ENCODE measurements around the gene ARL13B. TPM values are rescaled to one million over a fixed set of nuclear protein-coding genes. Genes with fewer than 3 reads are reported as not detected.

The ARL13B gene
- total RNA-seq, 3 donors from 2014 or later = 7.4 to 12.6 (median 12.1) TPM

GRCh38 chr3:93988764-93989163, 8.8 kb downstream of the ARL13B start:
- TF ChIP-seq POLR2A (IDR thresholded peaks at IDR 0.05) = no peak
- no peak for TF ChIP-seq CTCF (IDR thresholded peaks at IDR 0.05)
- no peak for TF ChIP-seq POLR2AphosphoS5 (IDR thresholded peaks at IDR 0.05)
- H3K27me3 ChIP-seq = no peaks in the 10 kb centered on the region
- DNase-seq (ENCODE audit: low spot score in 2 of 2) = no peak
- no peak overlapping the region for H3K4me3 ChIP-seq
- no peaks in the 10 kb centered on the region for H3K36me3 ChIP-seq
- H3K9me3 ChIP-seq = no peaks in the 10 kb centered on the region
- no peaks in the 10 kb centered on the region for H3K4me1 ChIP-seq
- no peak overlapping the region for H3K27ac ChIP-seq
- intact Hi-C loops (cut with DNase I; ENCODE audit: low total_unique reads) = no loop called here

GRCh38 chr3:93989241-93989640, 9.3 kb downstream of the ARL13B start:
- H3K9me3 ChIP-seq = no peaks in the 10 kb centered on the region
- no peak overlapping the region for H3K4me3 ChIP-seq
- no peaks in the 10 kb centered on the region for H3K4me1 ChIP-seq
- no peaks in the 10 kb centered on the region for H3K36me3 ChIP-seq
- H3K27me3 ChIP-seq = no peaks in the 10 kb centered on the region
- DNase-seq (ENCODE audit: low spot score in 2 of 2) = no peak
- H3K27ac ChIP-seq = no peak overlapping the region
- intact Hi-C loops (cut with DNase I; ENCODE audit: low total_unique reads) = no loop called here
- no peak for TF ChIP-seq CTCF (IDR thresholded peaks at IDR 0.05)

GRCh38 chr3:93991631-93992030, 11.7 kb downstream of the ARL13B start:
- intact Hi-C loops (cut with DNase I; ENCODE audit: low total_unique reads) = no loop called here
- no peaks in the 10 kb centered on the region for H3K9me3 ChIP-seq
- no peak overlapping the region for H3K4me3 ChIP-seq
- no peak for TF ChIP-seq POLR2AphosphoS5 (IDR thresholded peaks at IDR 0.05)
- no peak for TF ChIP-seq POLR2A (IDR thresholded peaks at IDR 0.05)
- TF ChIP-seq CTCF (IDR thresholded peaks at IDR 0.05) = no peak
- H3K36me3 ChIP-seq = no peaks in the 10 kb centered on the region
- H3K27me3 ChIP-seq = no peaks in the 10 kb centered on the region
- H3K4me1 ChIP-seq = no peaks in the 10 kb centered on the region
- no peak overlapping the region for H3K27ac ChIP-seq
- DNase-seq (ENCODE audit: low spot score in 2 of 2) = no peak

- DNase-seq (ENCODE audit: low spot score in 2 of 2) = no peak
- H3K27ac ChIP-seq = no peak overlapping the region
- H3K9me3 ChIP-seq = no peaks in the 10 kb centered on the region
- H3K27me3 ChIP-seq = no peaks in the 10 kb centered on the region
- no peak for TF ChIP-seq POLR2AphosphoS5 (IDR thresholded peaks at IDR 0.05)
- no peak for TF ChIP-seq POLR2A (IDR thresholded peaks at IDR 0.05)
- no peak for TF ChIP-seq CTCF (IDR thresholded peaks at IDR 0.05)
- no peaks in the 10 kb centered on the region for H3K36me3 ChIP-seq
- H3K4me3 ChIP-seq = no peak overlapping the region
- H3K4me1 ChIP-seq = no peaks in the 10 kb centered on the region
- intact Hi-C loops (cut with DNase I; ENCODE audit: low total_unique reads) = no loop called here
These were observed 12.3 kb downstream of the ARL13B start for GRCh38 chr3:93992207-93992606.

GRCh38 chr3:93994056-93994455, 14.1 kb downstream of the ARL13B start:
- no peak for DNase-seq (ENCODE audit: low spot score in 2 of 2)
- Histone ChIP-seq H3K4me1 (no peaks in the 10 kb centered on the region), H3K9me3 (no peaks in the 10 kb centered on the region), H3K36me3 (no peaks in the 10 kb centered on the region), H3K27me3 (no peaks in the 10 kb centered on the region), H3K4me3 (no peak overlapping the region), H3K27ac (no peak overlapping the region)
- TF ChIP-seq CTCF (IDR thresholded peaks at IDR 0.05) (no peak), POLR2A (IDR thresholded peaks at IDR 0.05) (no peak), POLR2AphosphoS5 (IDR thresholded peaks at IDR 0.05) (no peak)
- intact Hi-C loops (cut with DNase I; ENCODE audit: low total_unique reads) = no loop called here
